ENCODE results near the gene MRPL23.

The MRPL23 gene

DNA sequence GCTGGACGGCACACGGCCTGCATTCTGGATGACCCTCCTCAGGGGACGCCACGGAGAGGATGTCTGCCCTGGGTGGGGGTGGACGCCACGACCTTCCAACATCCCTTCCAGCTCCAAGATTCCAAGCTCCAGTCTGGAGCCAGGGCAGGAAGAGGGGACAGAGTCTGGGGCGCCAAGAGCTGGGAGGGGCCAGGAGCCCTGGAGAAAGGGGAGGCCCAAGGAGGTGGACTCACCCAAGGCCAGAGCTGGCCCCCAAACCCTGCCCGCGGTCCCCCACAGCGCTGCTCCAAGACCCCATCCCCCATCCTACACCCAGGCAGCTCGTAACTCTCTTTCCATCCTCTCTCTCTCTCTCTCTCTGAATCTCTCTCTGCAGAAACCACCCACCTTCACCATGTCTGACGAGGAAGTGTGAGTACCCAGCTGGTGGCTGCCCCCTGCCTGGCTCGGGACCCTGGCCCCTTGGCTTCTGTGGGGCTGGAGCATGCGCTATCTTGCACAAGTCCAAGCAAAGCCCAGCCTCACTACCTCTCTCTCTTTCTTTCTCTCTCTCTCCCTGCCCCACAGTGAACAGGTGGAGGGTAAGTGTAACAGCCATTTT, 24.6 kb upstream of the MRPL23 start:
- peak; percentile 47; the same call in 1 of the 3 replicates for ATAC-seq (ENCODE audit: insufficient read depth, low read depth)
- no peak for TF ChIP-seq EZH2 (IDR thresholded peaks at IDR 0.05; ENCODE audit: borderline replicate concordance, low read depth, low read length, severe bottlenecking)
- TF ChIP-seq, protein P1, sequence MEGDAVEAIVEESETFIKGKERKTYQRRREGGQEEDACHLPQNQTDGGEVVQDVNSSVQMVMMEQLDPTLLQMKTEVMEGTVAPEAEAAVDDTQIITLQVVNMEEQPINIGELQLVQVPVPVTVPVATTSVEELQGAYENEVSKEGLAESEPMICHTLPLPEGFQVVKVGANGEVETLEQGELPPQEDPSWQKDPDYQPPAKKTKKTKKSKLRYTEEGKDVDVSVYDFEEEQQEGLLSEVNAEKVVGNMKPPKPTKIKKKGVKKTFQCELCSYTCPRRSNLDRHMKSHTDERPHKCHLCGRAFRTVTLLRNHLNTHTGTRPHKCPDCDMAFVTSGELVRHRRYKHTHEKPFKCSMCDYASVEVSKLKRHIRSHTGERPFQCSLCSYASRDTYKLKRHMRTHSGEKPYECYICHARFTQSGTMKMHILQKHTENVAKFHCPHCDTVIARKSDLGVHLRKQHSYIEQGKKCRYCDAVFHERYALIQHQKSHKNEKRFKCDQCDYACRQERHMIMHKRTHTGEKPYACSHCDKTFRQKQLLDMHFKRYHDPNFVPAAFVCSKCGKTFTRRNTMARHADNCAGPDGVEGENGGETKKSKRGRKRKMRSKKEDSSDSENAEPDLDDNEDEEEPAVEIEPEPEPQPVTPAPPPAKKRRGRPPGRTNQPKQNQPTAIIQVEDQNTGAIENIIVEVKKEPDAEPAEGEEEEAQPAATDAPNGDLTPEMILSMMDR (IDR thresholded peaks at IDR 0.05; ENCODE audit: borderline replicate concordance, extremely low read depth, low read length, poor library complexity, severe bottlenecking), result no peak
- Histone ChIP-seq H3K4me3 (ENCODE audit: low read depth in 1 of 2, low read length in 2 of 2) (no peak overlapping the region), H3K9me3 (ENCODE audit: insufficient read depth, low read length, severe bottlenecking) (no peaks in the 10 kb centered on the region), H3K27me3 (ENCODE audit: insufficient read depth, low read length, poor library complexity) (no peaks in the 10 kb centered on the region), H3K79me2 (ENCODE audit: insufficient read depth, low read length) (no peaks in the 10 kb centered on the region), H3K9ac (ENCODE audit: low read depth, low read length) (no peak overlapping the region), H4K20me1 (ENCODE audit: insufficient read depth, low read length) (no peaks in the 10 kb centered on the region), H3K36me3 (ENCODE audit: insufficient read depth, low read length) (no peaks in the 10 kb centered on the region), H3K27ac (ENCODE audit: low read length) (peak overlapping the region; percentile 40; the same call in 1 of the 2 replicates), H3K4me2 (ENCODE audit: insufficient read depth, low read length) (no peak overlapping the region), H2AFZ (ENCODE audit: low read depth, low read length) (peak overlapping the region; percentile 59; the same call in 1 of the 2 replicates), H3K4me1 (ENCODE audit: insufficient read depth, low read length) (peaks cover 8% of the 10 kb centered on the region)
- no peak for DNase-seq

DNA sequence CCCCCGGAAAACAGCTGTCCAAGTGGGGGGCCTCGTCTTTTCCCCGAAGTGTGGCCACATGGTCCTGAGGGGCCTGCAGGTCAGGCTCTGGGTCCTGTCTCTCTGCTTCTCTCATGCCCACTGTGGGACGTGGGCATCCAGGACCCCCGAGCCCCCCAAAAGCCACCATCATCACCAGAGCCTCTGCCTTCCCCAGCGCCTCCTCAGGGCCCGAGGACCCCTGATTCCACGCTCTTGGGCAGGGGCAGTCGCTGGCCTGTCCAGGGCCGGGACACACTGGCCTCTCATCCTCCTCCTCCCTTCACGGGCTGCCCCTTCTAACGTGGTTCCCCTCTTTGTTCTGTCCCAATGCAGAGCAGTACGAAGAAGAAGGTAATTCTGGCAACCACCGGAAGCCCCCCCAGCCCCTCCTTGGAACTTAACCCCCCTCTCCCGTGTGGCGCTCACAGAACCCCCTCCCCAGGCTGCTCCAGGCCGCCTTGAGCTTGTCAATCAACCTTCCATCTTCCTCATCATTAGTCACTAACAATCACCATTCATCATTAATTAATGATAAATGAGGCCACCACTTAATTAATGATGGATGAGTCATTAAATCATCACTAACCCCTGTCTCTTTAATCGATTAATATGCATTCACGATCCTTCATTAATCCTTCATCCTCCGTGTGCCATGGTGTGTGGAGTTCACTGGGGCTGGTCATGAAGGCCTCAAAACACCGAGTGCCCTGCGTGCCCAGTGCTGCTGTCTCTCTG, 23.8 kb upstream of the MRPL23 start:
- H4K20me1 ChIP-seq (ENCODE audit: insufficient read depth, low read length), result no peaks in the 10 kb centered on the region
- no peak overlapping the region for H3K27ac ChIP-seq (ENCODE audit: low read length)
- no peaks in the 10 kb centered on the region for H3K9me3 ChIP-seq (ENCODE audit: insufficient read depth, low read length, severe bottlenecking)
- no peak for ATAC-seq (ENCODE audit: insufficient read depth, low read depth)
- no peak overlapping the region for H3K4me3 ChIP-seq (ENCODE audit: low read depth in 1 of 2, low read length in 2 of 2)
- TF ChIP-seq, protein P1 (IDR thresholded peaks at IDR 0.05; ENCODE audit: borderline replicate concordance, extremely low read depth, low read length, poor library complexity, severe bottlenecking), result no peak
- no peak for TF ChIP-seq EZH2 (IDR thresholded peaks at IDR 0.05; ENCODE audit: borderline replicate concordance, low read depth, low read length, severe bottlenecking)
- H2AFZ ChIP-seq (ENCODE audit: low read depth, low read length), result no peak overlapping the region; the same call in 1 of the 2 replicates
- peaks cover 8% of the 10 kb centered on the region for H3K4me1 ChIP-seq (ENCODE audit: insufficient read depth, low read length)
- no peaks in the 10 kb centered on the region for H3K79me2 ChIP-seq (ENCODE audit: insufficient read depth, low read length)
- no peak overlapping the region for H3K9ac ChIP-seq (ENCODE audit: low read depth, low read length)
- no peak for DNase-seq
- no peaks in the 10 kb centered on the region for H3K27me3 ChIP-seq (ENCODE audit: insufficient read depth, low read length, poor library complexity)
- no peak overlapping the region for H3K4me2 ChIP-seq (ENCODE audit: insufficient read depth, low read length)
- H3K36me3 ChIP-seq (ENCODE audit: insufficient read depth, low read length), result no peaks in the 10 kb centered on the region

DNA sequence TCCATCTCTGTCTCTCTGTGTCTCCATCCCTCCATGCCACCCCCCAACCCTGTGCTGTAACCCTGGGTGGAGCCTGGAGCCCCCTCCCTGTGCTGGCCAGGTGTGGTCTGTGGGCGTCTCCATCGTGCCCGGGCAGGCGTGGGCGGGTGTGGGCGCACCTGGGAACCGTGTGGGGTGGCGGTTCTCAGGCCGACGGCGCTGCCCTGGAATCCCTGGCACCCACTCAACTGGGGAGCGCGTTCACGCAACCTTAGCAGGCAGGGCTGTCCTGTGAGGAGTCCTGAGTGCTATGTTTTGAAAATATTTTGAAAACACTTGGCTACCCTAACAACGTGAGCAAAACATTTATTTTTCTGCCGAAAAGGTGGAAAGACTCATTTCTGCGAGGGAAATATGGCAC, 23.0 kb upstream of the MRPL23 start:
- Histone ChIP-seq H2AFZ (ENCODE audit: low read depth, low read length) (no peak overlapping the region), H3K27me3 (ENCODE audit: insufficient read depth, low read length, poor library complexity) (no peaks in the 10 kb centered on the region), H3K36me3 (ENCODE audit: insufficient read depth, low read length) (no peaks in the 10 kb centered on the region), H3K27ac (ENCODE audit: low read length) (no peak overlapping the region), H3K9me3 (ENCODE audit: insufficient read depth, low read length, severe bottlenecking) (no peaks in the 10 kb centered on the region), H4K20me1 (ENCODE audit: insufficient read depth, low read length) (no peaks in the 10 kb centered on the region), H3K9ac (ENCODE audit: low read depth, low read length) (no peak overlapping the region), H3K4me3 (ENCODE audit: low read depth in 1 of 2, low read length in 2 of 2) (no peak overlapping the region), H3K4me2 (ENCODE audit: insufficient read depth, low read length) (no peak overlapping the region), H3K4me1 (ENCODE audit: insufficient read depth, low read length) (peaks cover 8% of the 10 kb centered on the region), H3K79me2 (ENCODE audit: insufficient read depth, low read length) (no peaks in the 10 kb centered on the region)
- ATAC-seq (ENCODE audit: insufficient read depth, low read depth) (no peak), DNase-seq (no peak)
- TF ChIP-seq, protein P1 (IDR thresholded peaks at IDR 0.05; ENCODE audit: borderline replicate concordance, extremely low read depth, low read length, poor library complexity, severe bottlenecking), result no peak
- TF ChIP-seq EZH2 (IDR thresholded peaks at IDR 0.05; ENCODE audit: borderline replicate concordance, low read depth, low read length, severe bottlenecking), result no peak
